Measurements from ENCODE around the gene RASSF3.

RASSF3 gene

GRCh38 chr12:64583771-64584421, 26.4 kb upstream of the RASSF3 start:
- H4K91ac ChIP-seq (ENCODE audit: low read depth, low read length) = no peak overlapping the region
- no peak overlapping the region for H4K12ac ChIP-seq (ENCODE audit: low read depth, low read length)
- no peak overlapping the region for H3K9ac ChIP-seq (ENCODE audit: low read length)
- no peak overlapping the region for H3K18ac ChIP-seq (ENCODE audit: low read length)
- no peaks in the 10 kb centered on the region for H3K27me3 ChIP-seq (ENCODE audit: insufficient read depth, low read length)
- no peaks in the 10 kb centered on the region for H3K36me3 ChIP-seq (ENCODE audit: control insufficient read depth in 1 of 2, insufficient read depth in 2 of 2, low read length in 2 of 2)
- no peak overlapping the region for H3K27ac ChIP-seq (ENCODE audit: low read depth, low read length)
- no peak overlapping the region for H3K4me2 ChIP-seq (ENCODE audit: low read length)
- no peak overlapping the region for H3K4me3 ChIP-seq (ENCODE audit: low read depth, low read length)
- no peaks in the 10 kb centered on the region for H3K79me2 ChIP-seq (ENCODE audit: control insufficient read depth, insufficient read depth, low read length, poor library complexity)
- H2AK5ac ChIP-seq (ENCODE audit: low read length) = no peak overlapping the region
- no peaks in the 10 kb centered on the region for H3K9me3 ChIP-seq (ENCODE audit: insufficient read depth, low read depth, low read length)
- no peak overlapping the region for H3K23ac ChIP-seq (ENCODE audit: low read length)
- H2BK12ac ChIP-seq (ENCODE audit: low read length) = no peak overlapping the region
- H2BK120ac ChIP-seq (ENCODE audit: insufficient read depth, low read length, poor library complexity) = no peak overlapping the region
- H2BK5ac ChIP-seq (ENCODE audit: low read depth, low read length, poor library complexity) = no peak overlapping the region
- H4K8ac ChIP-seq (ENCODE audit: low read depth, low read length) = no peak overlapping the region
- peaks cover 4% of the 10 kb centered on the region in 2 experiments for H3K4me1 ChIP-seq (ENCODE audit: control insufficient read depth in 1 of 2, insufficient read depth in 2 of 2, low read length in 2 of 2)
- WGBS (ENCODE audit: extremely low coverage, insufficient coverage, insufficient read length) = no CpG with 5 or more reads among the region's 6 CpGs
- DNase-seq = peak in 1 of 2 donors; percentile 30
- H3K4ac ChIP-seq (ENCODE audit: low read depth, low read length) = no peak overlapping the region
- no peak overlapping the region for H2AFZ ChIP-seq (ENCODE audit: insufficient read depth, low read length, poor library complexity)
- peaks cover 1% of the 10 kb centered on the region for H3K79me1 ChIP-seq (ENCODE audit: low read length)
- no peak overlapping the region for H3K14ac ChIP-seq (ENCODE audit: low read length)

GRCh38 chr12:64585104-64585503, 25.2 kb upstream of the RASSF3 start:
- Histone ChIP-seq H3K9me3 (ENCODE audit: insufficient read depth, low read depth, low read length) (no peaks in the 10 kb centered on the region), H2AK5ac (ENCODE audit: low read length) (no peak overlapping the region), H3K23ac (ENCODE audit: low read length) (no peak overlapping the region), H4K91ac (ENCODE audit: low read depth, low read length) (peak overlapping the region; percentile 11), H3K79me2 (ENCODE audit: control insufficient read depth, insufficient read depth, low read length, poor library complexity) (no peaks in the 10 kb centered on the region), H3K27me3 (ENCODE audit: insufficient read depth, low read length) (no peaks in the 10 kb centered on the region), H3K18ac (ENCODE audit: low read length) (no peak overlapping the region), H3K4ac (ENCODE audit: low read depth, low read length) (no peak overlapping the region), H3K4me1 (ENCODE audit: control insufficient read depth in 1 of 2, insufficient read depth in 2 of 2, low read length in 2 of 2) (peaks cover 4% of the 10 kb centered on the region in 2 experiments), H3K14ac (ENCODE audit: low read length) (no peak overlapping the region), H3K4me3 (ENCODE audit: low read depth, low read length) (no peak overlapping the region), H2BK12ac (ENCODE audit: low read length) (no peak overlapping the region), H3K36me3 (ENCODE audit: control insufficient read depth in 1 of 2, insufficient read depth in 2 of 2, low read length in 2 of 2) (no peaks in the 10 kb centered on the region), H3K4me2 (ENCODE audit: low read length) (no peak overlapping the region), H2BK5ac (ENCODE audit: low read depth, low read length, poor library complexity) (no peak overlapping the region), H3K9ac (ENCODE audit: low read length) (no peak overlapping the region), H4K8ac (ENCODE audit: low read depth, low read length) (no peak overlapping the region), H2AFZ (ENCODE audit: insufficient read depth, low read length, poor library complexity) (no peak overlapping the region), H3K27ac (ENCODE audit: low read depth, low read length) (no peak overlapping the region), H3K79me1 (ENCODE audit: low read length) (peaks cover 1% of the 10 kb centered on the region), H2BK120ac (ENCODE audit: insufficient read depth, low read length, poor library complexity) (no peak overlapping the region), H4K12ac (ENCODE audit: low read depth, low read length) (no peak overlapping the region)
- WGBS (ENCODE audit: extremely low coverage, insufficient coverage, insufficient read length) = no CpG with 5 or more reads among the region's 5 CpGs
- DNase-seq = no peak

GRCh38 chr12:64587447-64587846, 22.8 kb upstream of the RASSF3 start:
- no peaks in the 10 kb centered on the region for H3K9me3 ChIP-seq (ENCODE audit: insufficient read depth, low read depth, low read length)
- no peak overlapping the region for H4K12ac ChIP-seq (ENCODE audit: low read depth, low read length)
- no peak overlapping the region for H2BK120ac ChIP-seq (ENCODE audit: insufficient read depth, low read length, poor library complexity)
- H3K4me3 ChIP-seq (ENCODE audit: low read depth, low read length) = no peak overlapping the region
- H3K79me2 ChIP-seq (ENCODE audit: control insufficient read depth, insufficient read depth, low read length, poor library complexity) = no peaks in the 10 kb centered on the region
- no peak overlapping the region for H3K4ac ChIP-seq (ENCODE audit: low read depth, low read length)
- H3K27me3 ChIP-seq (ENCODE audit: insufficient read depth, low read length) = no peaks in the 10 kb centered on the region
- no peaks in the 10 kb centered on the region for H3K36me3 ChIP-seq (ENCODE audit: control insufficient read depth in 1 of 2, insufficient read depth in 2 of 2, low read length in 2 of 2)
- peaks cover 1% of the 10 kb centered on the region for H3K79me1 ChIP-seq (ENCODE audit: low read length)
- H3K27ac ChIP-seq (ENCODE audit: low read depth, low read length) = no peak overlapping the region
- H3K4me1 ChIP-seq (ENCODE audit: control insufficient read depth in 1 of 2, insufficient read depth in 2 of 2, low read length in 2 of 2) = peaks cover 4% of the 10 kb centered on the region in 2 experiments
- H3K9ac ChIP-seq (ENCODE audit: low read length) = no peak overlapping the region
- no peak overlapping the region for H3K18ac ChIP-seq (ENCODE audit: low read length)
- no peak overlapping the region for H4K8ac ChIP-seq (ENCODE audit: low read depth, low read length)
- H2BK5ac ChIP-seq (ENCODE audit: low read depth, low read length, poor library complexity) = no peak overlapping the region
- no peak overlapping the region for H4K91ac ChIP-seq (ENCODE audit: low read depth, low read length)
- H2BK12ac ChIP-seq (ENCODE audit: low read length) = no peak overlapping the region
- WGBS (ENCODE audit: extremely low coverage, insufficient coverage, insufficient read length) = no CpG with 5 or more reads among the region's 5 CpGs
- no peak overlapping the region for H2AFZ ChIP-seq (ENCODE audit: insufficient read depth, low read length, poor library complexity)
- no peak for DNase-seq
- no peak overlapping the region for H3K4me2 ChIP-seq (ENCODE audit: low read length)
- H3K14ac ChIP-seq (ENCODE audit: low read length) = no peak overlapping the region
- no peak overlapping the region for H2AK5ac ChIP-seq (ENCODE audit: low read length)
- no peak overlapping the region for H3K23ac ChIP-seq (ENCODE audit: low read length)

GRCh38 chr12:64590183-64590582, 20.1 kb upstream of the RASSF3 start:
- Histone ChIP-seq H4K12ac (ENCODE audit: low read depth, low read length) (no peak overlapping the region), H2BK12ac (ENCODE audit: low read length) (no peak overlapping the region), H3K9ac (ENCODE audit: low read length) (no peak overlapping the region), H3K9me3 (ENCODE audit: insufficient read depth, low read depth, low read length) (no peaks in the 10 kb centered on the region), H2AK5ac (ENCODE audit: low read length) (no peak overlapping the region), H3K27me3 (ENCODE audit: insufficient read depth, low read length) (no peaks in the 10 kb centered on the region), H3K36me3 (ENCODE audit: control insufficient read depth in 1 of 2, insufficient read depth in 2 of 2, low read length in 2 of 2) (no peaks in the 10 kb centered on the region), H3K79me1 (ENCODE audit: low read length) (peaks cover 2% of the 10 kb centered on the region), H2BK5ac (ENCODE audit: low read depth, low read length, poor library complexity) (no peak overlapping the region), H3K18ac (ENCODE audit: low read length) (no peak overlapping the region), H3K4ac (ENCODE audit: low read depth, low read length) (no peak overlapping the region), H3K79me2 (ENCODE audit: control insufficient read depth, insufficient read depth, low read length, poor library complexity) (peaks cover 2% of the 10 kb centered on the region), H2BK120ac (ENCODE audit: insufficient read depth, low read length, poor library complexity) (no peak overlapping the region), H3K4me3 (ENCODE audit: low read depth, low read length) (no peak overlapping the region), H4K91ac (ENCODE audit: low read depth, low read length) (no peak overlapping the region), H3K4me1 (ENCODE audit: control insufficient read depth in 1 of 2, insufficient read depth in 2 of 2, low read length in 2 of 2) (peaks cover 0 to 2% of the 10 kb centered on the region in 2 experiments), H4K8ac (ENCODE audit: low read depth, low read length) (no peak overlapping the region), H2AFZ (ENCODE audit: insufficient read depth, low read length, poor library complexity) (no peak overlapping the region), H3K4me2 (ENCODE audit: low read length) (no peak overlapping the region), H3K27ac (ENCODE audit: low read depth, low read length) (no peak overlapping the region), H3K23ac (ENCODE audit: low read length) (no peak overlapping the region), H3K14ac (ENCODE audit: low read length) (no peak overlapping the region)
- no peak for DNase-seq
- WGBS (ENCODE audit: extremely low coverage, insufficient coverage, insufficient read length) = no CpG with 5 or more reads among the region's 1 CpG
